Measurements from ENCODE around the gene ITPR3.

DNA sequence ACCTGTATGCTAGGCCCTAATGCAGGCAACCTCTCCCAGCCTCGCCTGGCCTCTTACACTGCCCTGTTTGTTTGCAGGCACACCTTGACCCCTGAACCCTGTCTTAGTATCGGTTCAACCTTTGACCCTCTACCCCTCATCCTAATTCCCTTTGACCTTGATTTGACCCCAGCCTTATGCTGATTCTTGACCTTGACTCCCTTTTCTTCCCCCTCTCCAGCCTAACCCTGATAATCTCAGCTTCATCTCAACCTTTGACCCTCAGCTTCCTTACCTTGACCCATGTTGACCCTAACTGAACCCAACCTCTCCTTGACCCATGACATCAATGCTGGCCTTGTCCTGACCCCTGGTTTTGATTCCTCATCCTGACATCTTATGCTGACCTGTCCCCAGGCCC is 56.6 kb downstream of the ITPR3 start:
- TF ChIP-seq, protein P1, sequence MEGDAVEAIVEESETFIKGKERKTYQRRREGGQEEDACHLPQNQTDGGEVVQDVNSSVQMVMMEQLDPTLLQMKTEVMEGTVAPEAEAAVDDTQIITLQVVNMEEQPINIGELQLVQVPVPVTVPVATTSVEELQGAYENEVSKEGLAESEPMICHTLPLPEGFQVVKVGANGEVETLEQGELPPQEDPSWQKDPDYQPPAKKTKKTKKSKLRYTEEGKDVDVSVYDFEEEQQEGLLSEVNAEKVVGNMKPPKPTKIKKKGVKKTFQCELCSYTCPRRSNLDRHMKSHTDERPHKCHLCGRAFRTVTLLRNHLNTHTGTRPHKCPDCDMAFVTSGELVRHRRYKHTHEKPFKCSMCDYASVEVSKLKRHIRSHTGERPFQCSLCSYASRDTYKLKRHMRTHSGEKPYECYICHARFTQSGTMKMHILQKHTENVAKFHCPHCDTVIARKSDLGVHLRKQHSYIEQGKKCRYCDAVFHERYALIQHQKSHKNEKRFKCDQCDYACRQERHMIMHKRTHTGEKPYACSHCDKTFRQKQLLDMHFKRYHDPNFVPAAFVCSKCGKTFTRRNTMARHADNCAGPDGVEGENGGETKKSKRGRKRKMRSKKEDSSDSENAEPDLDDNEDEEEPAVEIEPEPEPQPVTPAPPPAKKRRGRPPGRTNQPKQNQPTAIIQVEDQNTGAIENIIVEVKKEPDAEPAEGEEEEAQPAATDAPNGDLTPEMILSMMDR (IDR thresholded peaks at IDR 0.05), result no peak
- no peak for TF ChIP-seq POLR2A (IDR thresholded peaks at IDR 0.05)

All from Peyer's patch (tissue), 4 donors.